Stimulated activated CD4-positive, alpha-beta T cell treated with anti-CD3 and anti-CD28 coated beads, Interleukin-4, amount 100 ng/mL, for 24 hours (primary cell): ENCODE measurements around the gene KHK.

Experiments
- DNase-seq: peaks from one replicate; pipeline ENCODE4 v3.0.0-alpha.2; 2020

KHK gene

DNA sequence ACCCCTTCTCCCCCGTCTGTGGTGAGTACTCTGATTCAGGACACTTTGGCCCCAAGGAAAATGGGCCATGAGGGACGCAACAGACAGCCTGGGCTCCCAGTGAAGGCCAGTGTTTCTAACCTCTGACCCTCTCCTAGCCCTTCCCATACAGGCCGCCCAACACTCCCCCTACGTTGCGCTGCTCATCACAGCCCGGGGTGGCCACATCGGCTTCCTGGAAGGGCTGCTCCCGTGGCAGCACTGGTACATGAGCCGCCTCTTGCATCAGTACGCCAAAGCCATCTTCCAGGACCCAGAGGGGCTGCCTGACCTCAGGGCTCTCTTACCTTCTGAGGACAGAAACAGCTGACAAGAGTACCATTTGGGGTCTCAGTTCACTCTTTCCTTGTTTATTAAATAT lies 43.8 kb downstream of the KHK start:
- DNase-seq = no peak

DNA sequence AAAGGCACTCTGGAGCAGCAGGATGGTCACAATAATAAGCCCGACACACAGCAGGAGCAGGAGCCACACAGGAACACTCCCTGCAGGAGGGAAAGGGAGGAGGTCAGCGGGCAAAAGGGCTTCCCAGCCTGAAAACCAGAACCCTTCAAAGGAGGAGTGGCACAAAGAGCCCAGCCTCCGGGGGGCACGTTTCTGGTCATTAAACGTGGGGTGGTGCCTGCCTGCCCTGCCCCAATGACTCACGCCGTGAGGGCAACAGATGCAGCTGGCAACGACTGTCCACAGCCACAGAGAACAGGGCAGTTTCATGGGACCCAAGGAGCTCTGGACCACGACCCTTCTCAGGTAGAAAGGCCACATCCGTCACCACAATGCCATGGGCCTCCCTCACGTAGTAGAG lies 44.9 kb downstream of the KHK start:
- DNase-seq = no peak

DNA sequence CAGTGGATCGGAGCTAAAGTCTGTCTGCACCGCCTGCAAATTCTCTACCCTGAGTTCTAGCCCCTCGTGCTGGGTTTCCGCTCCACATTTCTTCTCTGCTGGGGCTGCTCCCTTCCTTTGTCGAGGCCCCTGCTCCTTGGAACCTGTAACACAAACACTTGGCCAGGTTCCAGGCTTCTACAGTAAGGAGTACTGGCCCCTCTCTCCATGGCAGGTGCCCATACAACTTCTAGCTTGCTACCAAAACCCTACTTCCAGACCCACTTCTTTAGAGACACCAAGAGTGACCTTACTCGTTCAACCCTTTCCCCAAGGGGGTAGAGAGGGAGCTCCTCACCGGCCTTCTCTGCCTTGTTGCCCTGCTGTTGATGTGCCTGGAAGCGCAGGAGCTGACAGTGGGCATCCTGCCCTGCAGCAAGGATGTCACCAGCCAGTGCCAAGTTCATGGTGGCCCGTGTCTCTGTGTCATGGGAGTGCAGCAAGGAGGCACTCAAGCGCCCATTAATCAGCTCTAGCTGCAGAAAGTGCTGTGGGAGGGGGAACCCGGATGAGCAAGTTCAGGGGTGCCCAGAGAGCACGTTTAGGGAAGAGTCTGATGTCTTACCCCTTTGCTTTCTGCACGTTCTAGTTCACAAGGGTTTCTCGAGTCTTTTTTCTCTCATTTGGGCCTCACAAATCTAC lies 46.8 kb downstream of the KHK start:
- peak; percentile 41 for DNase-seq

DNA sequence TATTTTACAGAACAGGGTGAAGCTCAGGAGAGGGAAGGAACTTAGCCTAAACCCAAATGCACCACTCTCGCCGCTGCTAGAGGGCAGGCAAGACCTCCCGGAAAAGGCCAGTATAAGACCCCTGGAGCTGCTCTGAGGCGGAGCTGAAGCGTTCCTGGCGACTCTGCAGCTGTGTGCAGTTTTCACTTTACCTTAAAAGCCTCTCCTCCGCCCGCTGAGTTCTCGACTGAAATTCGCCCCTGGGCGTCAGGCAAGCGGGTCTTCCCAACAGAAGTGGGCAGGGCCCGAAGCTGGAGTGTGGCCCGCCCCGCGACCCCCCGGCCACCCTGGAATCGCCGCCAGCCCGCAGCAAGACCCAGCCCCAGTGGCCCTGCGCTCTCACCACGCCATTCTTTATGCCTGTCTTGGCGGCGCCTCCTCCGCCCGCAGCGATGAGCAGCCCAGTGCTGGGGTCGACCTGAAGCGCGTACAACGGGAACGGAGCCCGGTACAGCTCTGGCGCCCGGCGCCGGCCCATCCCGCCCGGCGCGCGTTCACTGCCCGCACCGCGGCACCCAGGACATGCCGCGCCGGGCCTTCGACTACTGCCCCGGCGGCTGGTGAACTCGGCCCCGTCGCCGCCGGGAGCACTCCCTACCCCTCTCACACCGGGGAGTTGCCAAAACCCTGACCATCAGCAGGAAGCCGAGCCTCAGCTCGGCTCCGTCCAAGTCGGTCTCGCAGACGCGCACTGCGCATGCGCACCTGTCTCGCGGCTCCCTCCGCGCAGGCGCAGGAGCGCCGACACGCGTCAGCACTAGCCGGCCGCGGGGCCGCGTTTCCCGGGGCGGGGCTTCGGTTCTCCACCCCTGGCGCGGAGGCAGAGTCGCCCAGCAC lies 47.6 kb downstream of the KHK start, which contains the start of gene PREB:
Gene PREB (minus strand): TSS at position 732 of the 876 bp plus-strand sequence. CDS start 215 bp downstream, at position 517.
- peak; percentile 98 for DNase-seq

DNA sequence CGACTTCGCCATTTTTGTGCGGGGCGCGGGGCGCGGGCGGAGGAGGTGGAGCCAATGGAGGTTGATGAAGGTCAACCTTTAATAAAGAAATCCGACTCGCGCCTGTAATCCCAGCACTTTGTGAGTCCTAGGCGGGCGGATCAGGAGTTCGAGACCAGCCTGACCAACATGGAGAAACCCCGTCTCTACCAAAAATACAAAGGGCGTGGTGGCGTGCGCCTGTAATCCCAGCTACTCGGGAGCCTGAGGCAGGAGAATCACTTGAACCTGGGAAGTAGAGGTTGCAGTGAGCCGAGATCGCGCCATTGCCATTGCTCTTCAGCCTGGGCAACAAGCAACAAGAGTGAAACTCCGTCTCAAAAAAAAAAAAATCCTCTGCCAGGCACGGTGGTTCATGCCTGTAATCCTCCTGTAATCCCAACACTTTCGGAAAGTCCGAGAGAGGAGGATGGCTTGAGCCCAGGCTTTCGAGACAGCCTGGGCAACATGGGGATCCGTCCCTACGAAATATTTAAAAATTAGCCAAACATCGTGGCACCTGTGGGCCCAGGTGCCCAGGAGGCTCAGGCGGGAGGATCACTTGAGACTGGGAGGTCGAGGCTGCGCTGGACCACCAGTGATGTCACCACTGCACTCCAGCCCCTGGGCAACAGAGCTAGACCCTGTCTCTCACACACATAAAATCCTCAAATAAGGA lies 48.4 kb downstream of the KHK start:
- no peak for DNase-seq

DNA sequence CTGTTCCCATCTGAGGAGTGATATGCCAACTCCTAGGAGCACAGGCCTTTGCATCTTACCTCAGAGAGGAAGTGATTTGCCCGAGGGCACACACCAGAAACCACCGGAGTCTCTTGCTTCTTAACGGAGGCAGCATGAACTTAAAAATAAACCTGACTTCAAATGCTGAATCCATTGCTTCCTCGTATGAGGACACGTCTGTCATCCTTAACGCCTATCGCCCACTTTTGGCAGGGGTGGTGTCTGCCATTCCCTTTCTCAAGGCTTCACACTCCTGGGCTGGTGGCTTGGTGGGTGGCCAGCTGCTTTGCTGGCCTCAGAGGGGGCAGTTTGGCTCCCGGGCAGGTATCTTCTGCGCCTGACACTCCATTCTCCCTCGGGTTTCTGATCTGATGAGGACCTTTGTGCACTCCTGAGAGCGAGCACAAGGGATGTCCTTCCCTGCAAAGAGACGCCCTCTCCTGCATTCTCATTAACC lies 48.9 kb downstream of the KHK start:
- no peak for DNase-seq

DNA sequence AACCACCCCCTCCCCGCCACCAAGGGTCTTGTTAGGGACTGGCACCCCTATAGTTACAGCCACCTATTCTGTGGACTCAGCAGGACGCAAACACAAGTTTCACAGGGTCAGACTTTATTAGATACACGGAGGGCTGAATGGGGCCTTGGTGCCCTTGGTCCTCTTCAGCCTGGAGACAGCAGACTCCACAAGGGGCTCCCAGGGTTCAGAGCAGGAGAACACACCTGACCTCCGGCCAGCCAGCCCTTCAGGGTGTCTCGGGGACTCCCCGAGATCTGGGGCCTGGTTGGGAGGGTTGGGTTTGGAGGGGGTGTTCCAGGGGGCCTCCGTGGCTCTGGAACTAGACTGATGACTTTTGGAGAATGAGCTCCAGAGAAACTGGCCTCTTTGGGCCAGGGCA lies 50.2 kb downstream of the KHK start:
- no peak for DNase-seq

DNA sequence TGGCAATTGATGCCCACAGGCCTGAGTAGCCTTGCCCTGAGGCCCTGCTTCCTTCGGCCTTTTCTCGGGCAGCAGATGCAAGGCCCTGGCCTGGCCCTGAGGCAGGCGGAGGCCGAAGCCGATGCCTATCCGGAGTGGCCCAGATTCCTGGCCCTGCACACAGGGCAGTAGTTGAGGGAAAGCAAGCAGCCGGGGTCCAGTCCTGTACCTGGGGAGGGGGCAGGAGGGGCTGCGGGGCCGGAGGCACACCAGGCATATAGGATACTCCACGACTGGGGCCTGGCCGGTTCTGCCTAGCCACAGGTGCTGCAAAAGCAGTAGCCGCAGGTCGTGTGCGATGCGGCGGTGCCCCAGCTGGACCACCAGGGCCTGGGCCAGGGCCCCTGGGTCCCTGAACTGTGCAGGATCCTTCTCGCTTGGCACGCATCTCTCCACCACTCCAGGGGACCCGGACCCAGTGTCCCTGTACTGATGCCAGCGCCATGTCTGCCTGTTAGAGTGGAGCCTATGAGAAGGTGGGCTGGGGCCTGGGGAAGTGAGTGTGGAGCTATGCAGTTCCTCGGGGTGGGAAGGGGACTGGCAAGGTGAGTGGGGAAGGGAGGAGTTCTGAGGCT lies 50.9 kb downstream of the KHK start:
- no peak for DNase-seq

DNA sequence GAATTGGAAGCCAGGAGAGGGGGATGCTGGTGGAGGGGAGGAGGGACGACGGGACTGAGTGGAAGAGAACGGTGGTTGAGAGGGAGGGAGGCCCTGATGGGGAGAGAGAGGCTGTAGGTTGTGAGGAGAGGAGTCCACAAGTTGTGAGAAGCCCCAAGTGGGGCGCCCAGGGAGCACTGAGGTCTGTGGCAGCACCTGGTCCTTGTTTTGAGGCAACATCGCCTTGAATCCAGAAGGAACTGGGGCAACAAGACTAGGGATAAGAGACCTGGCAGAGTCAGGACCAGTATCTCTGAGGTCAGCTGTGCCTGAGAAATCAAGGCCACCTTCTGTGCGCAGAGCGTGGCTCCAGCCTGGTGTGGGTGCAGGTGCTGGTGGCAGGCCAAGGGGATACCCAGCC lies 51.5 kb downstream of the KHK start:
- DNase-seq = no peak

DNA sequence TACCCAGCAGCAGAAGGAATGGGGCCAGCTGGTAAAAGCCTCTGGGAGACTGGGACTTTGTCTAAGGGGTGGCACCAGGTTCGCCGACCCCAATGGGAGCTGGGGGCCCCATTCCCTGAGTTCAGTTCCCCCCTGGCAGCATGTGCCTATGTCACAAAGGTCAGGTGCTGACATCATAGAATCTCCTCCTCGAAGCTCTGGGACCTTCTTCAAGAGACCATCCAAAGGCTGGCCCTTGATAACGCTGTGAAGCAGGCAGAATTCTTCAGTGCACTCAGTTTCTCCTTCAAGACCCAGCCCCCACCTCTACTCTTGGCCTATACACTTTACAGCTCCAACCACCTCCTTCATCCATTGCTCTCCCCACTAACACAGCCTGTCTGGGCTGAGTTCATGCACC lies 52.7 kb downstream of the KHK start, which contains the start of gene PRR30:
Gene PRR30 (minus strand): TSS at position 101 of the 400 bp plus-strand sequence. CDS start 1,081 bp downstream, outside the sequence.
- DNase-seq = no peak

DNA sequence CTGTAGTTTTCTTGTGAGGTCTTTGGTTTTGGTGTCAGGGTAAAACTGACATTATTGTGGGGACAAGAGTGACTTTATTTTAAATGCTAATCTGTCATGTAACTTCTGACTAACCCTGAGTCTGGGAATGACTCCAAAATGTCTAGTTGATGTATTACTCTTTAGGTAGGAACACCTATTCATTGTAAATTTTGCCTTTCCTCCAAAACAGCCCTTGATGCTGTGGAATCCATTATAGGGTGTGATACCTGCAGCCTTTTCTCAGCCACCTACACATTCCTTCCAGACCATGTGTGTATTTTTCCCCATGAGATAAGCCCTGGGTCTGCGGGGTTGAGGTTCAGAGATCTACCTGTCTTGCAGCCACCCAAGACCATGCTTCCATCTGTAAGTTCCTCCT lies 56.7 kb downstream of the KHK start:
- DNase-seq = no peak

DNA sequence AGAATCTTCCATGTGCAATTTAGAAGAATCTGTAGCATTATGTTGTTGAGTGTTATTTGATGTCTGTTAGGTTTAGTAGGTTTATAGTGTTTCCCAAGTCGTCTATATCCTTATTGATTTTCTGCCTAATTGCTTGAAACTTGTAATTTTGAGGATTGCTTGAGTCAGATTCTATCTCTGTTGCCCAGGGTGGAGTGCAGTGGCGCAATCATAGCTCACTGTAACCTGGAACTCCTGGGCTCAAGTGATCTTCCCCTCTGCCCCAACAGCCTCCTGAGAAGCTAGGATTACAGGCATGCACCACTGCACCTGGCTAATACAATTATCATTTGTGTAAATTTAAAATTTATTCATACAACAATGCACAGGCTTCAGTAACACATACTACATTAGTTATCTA lies 59.1 kb downstream of the KHK start:
- no peak for DNase-seq

DNA sequence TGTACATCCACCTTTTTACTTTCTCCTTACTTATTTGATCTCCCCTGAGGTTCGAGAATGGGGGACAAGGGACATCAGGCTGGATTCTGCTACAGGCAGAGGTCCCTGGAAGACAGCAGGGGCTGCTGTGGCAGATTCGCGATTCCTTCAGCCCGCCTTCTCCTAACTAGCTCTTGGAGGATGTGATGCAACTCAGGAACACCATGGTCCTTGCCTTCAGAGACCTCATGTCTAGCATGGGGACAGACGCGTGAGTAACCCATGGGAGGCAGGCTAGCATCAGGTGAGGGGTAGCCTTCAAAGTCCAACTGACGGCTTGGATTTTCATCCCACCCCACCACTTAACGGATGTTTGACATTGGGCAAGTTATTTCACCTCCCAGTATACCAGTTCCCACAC lies 61.4 kb downstream of the KHK start:
- DNase-seq = no peak

DNA sequence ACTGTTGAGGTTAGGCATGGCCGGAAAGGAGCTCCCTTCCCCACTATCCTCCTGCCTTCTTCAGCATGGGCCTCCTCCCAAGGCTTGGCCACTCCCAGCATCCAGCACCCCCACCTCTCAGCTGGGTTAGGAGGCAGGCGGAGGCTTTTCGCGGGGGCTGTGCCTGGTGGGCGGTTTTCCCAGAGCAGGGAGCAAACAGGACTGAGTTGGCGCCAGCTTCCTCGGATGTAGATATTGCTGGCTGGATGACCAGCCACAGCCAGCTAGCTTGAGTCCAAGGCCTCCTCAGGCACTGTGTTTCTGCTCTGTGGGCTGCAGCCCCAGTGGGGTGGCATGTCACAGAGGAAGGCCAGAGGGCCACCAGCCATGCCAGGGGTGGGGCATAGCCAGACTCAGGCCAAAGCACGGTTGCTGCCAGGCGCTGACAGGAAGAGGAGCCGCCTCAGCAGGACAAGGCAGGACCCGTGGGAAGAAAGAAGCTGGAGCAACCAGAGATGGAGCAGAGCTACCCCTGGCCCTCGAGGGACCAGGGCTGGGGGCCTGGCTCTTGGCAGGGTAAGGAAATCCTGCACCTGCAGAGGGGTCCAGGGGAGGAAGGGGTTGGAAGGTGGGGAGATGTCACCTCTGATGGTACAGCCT lies 62.3 kb downstream of the KHK start, which contains the start of gene TCF23:
Gene TCF23 (plus strand): TSS at position 204 of the 639 bp plus-strand sequence. CDS start 130 bp downstream, at position 334.
- DNase-seq = no peak

DNA sequence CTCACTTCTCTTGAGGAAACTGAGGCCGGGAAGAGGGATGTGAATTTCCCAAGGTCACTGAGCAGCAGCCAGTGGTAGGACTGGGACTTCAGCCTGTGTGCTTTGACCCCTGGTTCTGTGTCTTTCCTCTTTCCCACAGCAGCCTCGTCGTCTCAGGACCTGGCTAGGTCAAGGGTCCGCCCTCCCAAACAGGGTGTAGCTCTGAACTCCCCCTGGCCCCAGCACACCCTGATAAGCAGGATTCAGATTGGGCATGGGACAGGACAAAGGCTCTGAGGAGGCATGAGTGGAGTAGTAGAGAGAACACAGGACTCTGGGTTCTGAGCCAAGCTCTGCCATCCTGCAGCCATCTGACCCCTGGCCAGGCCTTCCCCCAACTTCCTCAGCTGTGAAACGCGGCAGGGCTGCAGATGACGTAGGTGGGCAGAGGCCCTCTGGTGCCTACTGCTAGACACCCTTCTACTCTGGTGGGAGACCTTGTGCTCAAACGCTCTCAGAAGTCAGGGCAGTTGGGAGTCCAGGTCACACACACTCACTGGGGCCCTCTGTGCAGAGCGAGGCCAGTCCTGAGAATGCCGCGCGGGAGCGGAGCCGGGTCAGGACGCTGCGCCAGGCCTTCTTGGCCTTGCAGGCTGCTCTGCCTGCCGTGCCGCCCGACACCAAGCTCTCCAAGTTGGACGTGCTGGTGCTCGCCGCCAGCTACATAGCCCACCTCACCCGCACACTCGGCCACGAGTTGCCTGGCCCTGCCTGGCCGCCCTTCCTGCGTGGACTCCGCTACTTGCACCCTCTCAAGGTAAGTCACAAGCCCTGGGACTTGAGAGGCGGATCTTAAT lies 63.2 kb downstream of the KHK start:
- DNase-seq = no peak
